ENCODE results near the gene EPS8.

DNA sequence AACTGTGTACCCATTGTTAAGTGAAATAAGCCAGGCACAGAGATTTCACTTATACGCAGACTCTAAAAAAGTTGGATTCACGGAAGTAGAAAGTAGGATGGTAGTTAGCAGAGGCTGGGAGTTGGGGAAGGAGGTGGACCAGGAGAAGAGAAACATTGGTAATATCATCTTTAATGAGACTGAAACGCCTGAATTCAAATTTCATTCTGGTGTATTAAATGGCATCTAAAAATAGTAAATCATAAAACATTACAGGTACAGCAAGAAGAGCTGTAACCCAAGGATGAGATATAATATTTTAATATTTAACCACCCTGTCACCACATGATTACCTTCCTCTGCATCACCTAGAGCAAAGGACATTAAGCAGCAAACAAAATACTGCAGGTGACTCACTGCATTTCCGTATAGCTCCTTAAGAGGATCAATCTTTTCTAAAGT lies 99.4 kb downstream of the EPS8 start:
- TF ChIP-seq POLR2AphosphoS5 (IDR thresholded peaks at IDR 0.05; ENCODE audit: borderline replicate concordance, low read depth, low read length) (no peak), EZH2 (IDR thresholded peaks at IDR 0.05) (no peak)

All from SK-N-MC (cell line).